Endothelial cell (in vitro differentiated cells): ENCODE data around the gene KLF3. TPM values are rescaled to one million over a fixed set of nuclear protein-coding genes. Genes with fewer than 3 reads are reported as not detected.

Experiments used
- DNase-seq: peaks from one replicate; pipeline ENCODE4 v3.0.0; 2021; ENCODE audit warnings: low spot score
- H3K27ac Mint-ChIP-seq: one replicate; pipeline ENCODE4 v1.8.0; 2021; ENCODE audit warnings: mixed read lengths, inconsistent platforms; ENCODE audit not compliant: unreplicated experiment
- H3K27me3 Mint-ChIP-seq: one replicate; pipeline ENCODE4 v1.8.0; 2021; ENCODE audit warnings: mild to moderate bottlenecking, moderate library complexity, mixed read lengths, inconsistent platforms; ENCODE audit not compliant: unreplicated experiment
- H3K36me3 Mint-ChIP-seq: one replicate; pipeline ENCODE4 v1.8.0; 2021; ENCODE audit warnings: mild to moderate bottlenecking, low read depth, mixed read lengths, inconsistent platforms; ENCODE audit not compliant: unreplicated experiment
- H3K4me1 Mint-ChIP-seq: one replicate; pipeline ENCODE4 v1.8.0; 2021; ENCODE audit warnings: mild to moderate bottlenecking, mixed read lengths, inconsistent platforms; ENCODE audit not compliant: unreplicated experiment
- H3K4me3 Mint-ChIP-seq: one replicate; pipeline ENCODE4 v1.8.0; 2021; ENCODE audit warnings: mild to moderate bottlenecking, mixed read lengths, inconsistent platforms; ENCODE audit not compliant: unreplicated experiment
- H3K9me3 Mint-ChIP-seq: one replicate; pipeline ENCODE4 v1.8.0; 2021; ENCODE audit warnings: mixed read lengths, inconsistent platforms; ENCODE audit not compliant: unreplicated experiment
- CTCF ChIP-seq: fragments of 200-600 bp; sonication (generic); IDR thresholded peaks from one replicate; pipeline ENCODE4 v1.5.0; 2021; ENCODE audit warnings: antibody characterized with exemption; ENCODE audit not compliant: unreplicated experiment
- total RNA-seq: library from RNA; stranded (reverse); fragmentation: NEBNext Ultra II Directional; extraction: Animal tissue kit (Norgen Biotek cat#: 25700); gene quantifications from one replicate; pipeline ENCODE4 v1.2.1, GENCODE V29; 2021; ENCODE audit not compliant: unreplicated experiment

KLF3 gene
- total RNA-seq, 1 donor from 2014 or later: 73.4 TPM

- peaks cover 15% of the 10 kb centered on the region for H3K36me3 Mint-ChIP-seq
- H3K27ac Mint-ChIP-seq: peak overlapping the region; percentile 97
- H3K9me3 Mint-ChIP-seq: no peaks in the 10 kb centered on the region
- H3K4me3 Mint-ChIP-seq: peak overlapping the region; percentile 66
- peaks cover 74% of the 10 kb centered on the region for H3K4me1 Mint-ChIP-seq
- no peak for DNase-seq
- H3K27me3 Mint-ChIP-seq: peaks cover 22% of the 10 kb centered on the region
- no peak for TF ChIP-seq CTCF
Measured at GRCh38 chr4:38669208-38669607, 5.2 kb downstream of the KLF3 start.

- no peak for TF ChIP-seq CTCF
- peaks cover 11% of the 10 kb centered on the region for H3K36me3 Mint-ChIP-seq
- DNase-seq: no peak
- H3K4me3 Mint-ChIP-seq: peak overlapping the region; percentile 8
- peak overlapping the region; percentile 49 for H3K27ac Mint-ChIP-seq
- peaks cover 82% of the 10 kb centered on the region for H3K4me1 Mint-ChIP-seq
- H3K27me3 Mint-ChIP-seq: peaks cover 18% of the 10 kb centered on the region
- no peaks in the 10 kb centered on the region for H3K9me3 Mint-ChIP-seq
Measured at GRCh38 chr4:38670109-38670901, 6.3 kb downstream of the KLF3 start.

GRCh38 chr4:38670939-38671591 lies 7.1 kb downstream of the KLF3 start:
- H3K27ac Mint-ChIP-seq: peak overlapping the region; percentile 53
- no peak for TF ChIP-seq CTCF
- peaks cover 16% of the 10 kb centered on the region for H3K27me3 Mint-ChIP-seq
- peaks cover 85% of the 10 kb centered on the region for H3K4me1 Mint-ChIP-seq
- no peak for DNase-seq
- no peaks in the 10 kb centered on the region for H3K9me3 Mint-ChIP-seq
- peaks cover 6% of the 10 kb centered on the region for H3K36me3 Mint-ChIP-seq
- H3K4me3 Mint-ChIP-seq: peak overlapping the region; percentile 48

GRCh38 chr4:38671592-38671940 lies 7.6 kb downstream of the KLF3 start:
- Mint-ChIP-seq H3K27ac (peak overlapping the region; percentile 53), H3K4me3 (peak overlapping the region; percentile 48)
- TF ChIP-seq CTCF: no peak

GRCh38 chr4:38672074-38672396 lies 8.0 kb downstream of the KLF3 start:
- Mint-ChIP-seq H3K36me3 (peaks cover 5% of the 10 kb centered on the region), H3K27me3 (peaks cover 8% of the 10 kb centered on the region), H3K27ac (peak overlapping the region; percentile 84), H3K9me3 (no peaks in the 10 kb centered on the region), H3K4me3 (no peak overlapping the region), H3K4me1 (peaks cover 81% of the 10 kb centered on the region)
- DNase-seq: no peak
- no peak for TF ChIP-seq CTCF

More at GRCh38 chr4:38671592-38671940, 7.6 kb downstream of the KLF3 start:
- Mint-ChIP-seq H3K4me1 (peaks cover 85% of the 10 kb centered on the region), H3K9me3 (no peaks in the 10 kb centered on the region), H3K36me3 (peaks cover 5% of the 10 kb centered on the region), H3K27me3 (peaks cover 13% of the 10 kb centered on the region)
- no peak for DNase-seq
